Activated naive CD4-positive, alpha-beta T cell treated with anti-CD3 and anti-CD28 coated beads, Interleukin-2, amount 50 U/mL, for 72 hours (primary cell): ENCODE results near the gene PSMD7. TPM values are rescaled to one million over a fixed set of nuclear protein-coding genes. Genes with fewer than 3 reads are reported as not detected.
A peak's percentile ranks its signal among the peaks of the same experiment; 100 is the strongest.

Experiments
- ATAC-seq, 2 donors: fragments of 150-1000 bp; cut with Tn5 transposase; 2 replicates each; pipeline ENCODE4 v1.10.0; 2021; ENCODE audit warnings: mild to moderate bottlenecking in 2 of 2, moderate library complexity in 2 of 2
- DNase-seq, 2 donors: peaks; one replicate each; pipeline ENCODE4 v3.0.0; 2021 to 2022; ENCODE audit warnings: low spot score in 2 of 2
- H3K27ac Mint-ChIP-seq, 2 donors: one replicate each; pipeline ENCODE4 v1.8.0; 2022; ENCODE audit warnings: mild to moderate bottlenecking in 2 of 2, mixed read lengths in 2 of 2
- H3K36me3 Mint-ChIP-seq, 2 donors: one replicate each; pipeline ENCODE4 v1.8.0; 2022; ENCODE audit warnings: mixed read lengths in 2 of 2
- H3K9me3 Mint-ChIP-seq, 2 donors: one replicate each; pipeline ENCODE4 v1.8.0; 2022; ENCODE audit warnings: mixed read lengths in 2 of 2
- total RNA-seq, 2 donors: library from RNA; stranded (reverse); gene quantifications; one replicate each; pipeline ENCODE4 v1.2.3, GENCODE V29; 2022

The PSMD7 gene
- 100 to 1,000 TPM; 102 to 144 TPM for total RNA-seq

- H3K9me3 Mint-ChIP-seq, result peaks cover 5 to 6% of the 10 kb centered on the region in 2 donors
- H3K36me3 Mint-ChIP-seq, result peaks cover 32 to 36% of the 10 kb centered on the region in 2 donors
- peak within 1 kb of the TSS; percentile 98 to 100 for H3K27ac Mint-ChIP-seq
- DNase-seq, result peak; percentile 89 to 93
- peak; percentile 93 to 96 for ATAC-seq
Measured at GRCh38 chr16:74296432-74297144, at the start of gene PSMD7. PSMD7 (plus strand) TSS chr16:74296814; CDS start chr16:74296915, 101 bp downstream.

- DNase-seq, result no peak
- Mint-ChIP-seq H3K36me3 (no peaks in the 10 kb centered on the region), H3K27ac (no peak overlapping the region), H3K9me3 (no peaks in the 10 kb centered on the region)
- ATAC-seq, result no peak
Measured at GRCh38 chr16:74249254-74249653, 47.4 kb upstream of the PSMD7 start.

- DNase-seq, result no peak
- Mint-ChIP-seq H3K36me3 (no peaks in the 10 kb centered on the region), H3K9me3 (no peaks in the 10 kb centered on the region), H3K27ac (no peak overlapping the region)
- no peak for ATAC-seq
Measured at GRCh38 chr16:74249846-74250245, 46.8 kb upstream of the PSMD7 start.

GRCh38 chr16:74252329-74252728 is 44.3 kb upstream of the PSMD7 start:
- H3K36me3 Mint-ChIP-seq, result no peaks in the 10 kb centered on the region
- DNase-seq, result no peak
- no peak overlapping the region for H3K27ac Mint-ChIP-seq
- ATAC-seq, result no peak
- no peaks in the 10 kb centered on the region for H3K9me3 Mint-ChIP-seq

GRCh38 chr16:74253161-74253938 is 43.3 kb upstream of the PSMD7 start:
- ATAC-seq (no peak), DNase-seq (no peak)
- Mint-ChIP-seq H3K36me3 (no peaks in the 10 kb centered on the region), H3K27ac (no peak overlapping the region), H3K9me3 (no peaks in the 10 kb centered on the region)

- DNase-seq, result no peak
- H3K36me3 Mint-ChIP-seq, result no peaks in the 10 kb centered on the region
- H3K9me3 Mint-ChIP-seq, result no peaks in the 10 kb centered on the region
- no peak overlapping the region for H3K27ac Mint-ChIP-seq
- ATAC-seq, result no peak
Measured at GRCh38 chr16:74257061-74257460, 39.6 kb upstream of the PSMD7 start.

- no peaks in the 10 kb centered on the region for H3K36me3 Mint-ChIP-seq
- ATAC-seq, result no peak
Measured at GRCh38 chr16:74261068-74261467, 35.5 kb upstream of the PSMD7 start.

GRCh38 chr16:74264811-74265210 is 31.8 kb upstream of the PSMD7 start:
- Mint-ChIP-seq H3K9me3 (no peaks in the 10 kb centered on the region), H3K36me3 (no peaks in the 10 kb centered on the region), H3K27ac (no peak overlapping the region)
- ATAC-seq, result no peak
- no peak for DNase-seq

More at GRCh38 chr16:74261068-74261467, 35.5 kb upstream of the PSMD7 start:
- DNase-seq, result no peak
- no peak overlapping the region for H3K27ac Mint-ChIP-seq
- no peaks in the 10 kb centered on the region for H3K9me3 Mint-ChIP-seq

- Mint-ChIP-seq H3K36me3 (no peaks in the 10 kb centered on the region), H3K27ac (no peak overlapping the region), H3K9me3 (no peaks in the 10 kb centered on the region)
- ATAC-seq (no peak), DNase-seq (no peak)
Measured at GRCh38 chr16:74268372-74268782, 28.2 kb upstream of the PSMD7 start.

GRCh38 chr16:74271872-74272271 is 24.7 kb upstream of the PSMD7 start:
- H3K27ac Mint-ChIP-seq, result no peak overlapping the region
- no peaks in the 10 kb centered on the region for H3K36me3 Mint-ChIP-seq
- no peak for DNase-seq
- H3K9me3 Mint-ChIP-seq, result no peaks in the 10 kb centered on the region
- ATAC-seq, result no peak

GRCh38 chr16:74275031-74275636 is 21.5 kb upstream of the PSMD7 start:
- peaks cover 4 to 9% of the 10 kb centered on the region in 2 donors for H3K36me3 Mint-ChIP-seq
- ATAC-seq (no peak), DNase-seq (no peak)
- H3K9me3 Mint-ChIP-seq, result peaks cover 4 to 5% of the 10 kb centered on the region in 2 donors
- no peak overlapping the region for H3K27ac Mint-ChIP-seq

GRCh38 chr16:74275711-74276110 is 20.9 kb upstream of the PSMD7 start:
- ATAC-seq, result no peak

GRCh38 chr16:74277974-74278373 is 18.6 kb upstream of the PSMD7 start:
- ATAC-seq (no peak), DNase-seq (no peak)
- Mint-ChIP-seq H3K9me3 (peaks cover 4 to 5% of the 10 kb centered on the region in 2 donors), H3K27ac (no peak overlapping the region), H3K36me3 (peaks cover 4 to 9% of the 10 kb centered on the region in 2 donors)

More at GRCh38 chr16:74275711-74276110, 20.9 kb upstream of the PSMD7 start:
- DNase-seq, result no peak
- no peak overlapping the region for H3K27ac Mint-ChIP-seq
- peaks cover 4 to 9% of the 10 kb centered on the region in 2 donors for H3K36me3 Mint-ChIP-seq
- H3K9me3 Mint-ChIP-seq, result peaks cover 4 to 5% of the 10 kb centered on the region in 2 donors

GRCh38 chr16:74279266-74279665 is 17.3 kb upstream of the PSMD7 start:
- no peak for ATAC-seq
- Mint-ChIP-seq H3K36me3 (peaks cover 4 to 9% of the 10 kb centered on the region in 2 donors), H3K9me3 (peaks cover 4 to 5% of the 10 kb centered on the region in 2 donors), H3K27ac (no peak overlapping the region)
- no peak for DNase-seq

GRCh38 chr16:74279805-74280204 is 16.8 kb upstream of the PSMD7 start:
- H3K9me3 Mint-ChIP-seq, result peaks cover 4 to 5% of the 10 kb centered on the region in 2 donors
- DNase-seq (no peak), ATAC-seq (no peak)
- peaks cover 4 to 9% of the 10 kb centered on the region in 2 donors for H3K36me3 Mint-ChIP-seq
- H3K27ac Mint-ChIP-seq, result no peak overlapping the region

GRCh38 chr16:74280448-74280847 is 16.2 kb upstream of the PSMD7 start:
- ATAC-seq (no peak), DNase-seq (no peak)
- Mint-ChIP-seq H3K27ac (no peak overlapping the region), H3K36me3 (peaks cover 4 to 9% of the 10 kb centered on the region in 2 donors), H3K9me3 (peaks cover 4 to 5% of the 10 kb centered on the region in 2 donors)

- Mint-ChIP-seq H3K9me3 (peaks cover 4 to 5% of the 10 kb centered on the region in 2 donors), H3K27ac (no peak overlapping the region), H3K36me3 (peaks cover 4 to 9% of the 10 kb centered on the region in 2 donors)
- DNase-seq, result no peak
- ATAC-seq, result no peak
Measured at GRCh38 chr16:74281300-74281699, 15.3 kb upstream of the PSMD7 start.
